Measurements from ENCODE around the gene SPRR3. TPM values are rescaled to one million over a fixed set of nuclear protein-coding genes. Genes with fewer than 3 reads are reported as not detected.

SPRR3 gene
- total RNA-seq, 1 experiment from 2014 or later: not detected

GRCh38 chr1:152982076-152982475 is 19.5 kb upstream of the SPRR3 start:
- no peak for DNase-seq (ENCODE audit: unreplicated experiment)
- Mint-ChIP-seq H3K36me3 (ENCODE audit: insufficient read depth, unreplicated experiment) (no peaks in the 10 kb centered on the region), H3K4me3 (ENCODE audit: unreplicated experiment) (no peak overlapping the region), H3K4me1 (ENCODE audit: insufficient read depth, unreplicated experiment) (peaks cover 5% of the 10 kb centered on the region), H3K9me3 (ENCODE audit: unreplicated experiment) (no peaks in the 10 kb centered on the region), H3K27me3 (ENCODE audit: insufficient read depth, unreplicated experiment) (no peaks in the 10 kb centered on the region), H3K27ac (ENCODE audit: low read depth, unreplicated experiment) (no peak overlapping the region)
- TF ChIP-seq CTCF (IDR thresholded peaks at IDR 0.05; ENCODE audit: unreplicated experiment): no peak
- BruUV-seq (replicated peaks): no TSS peak
- POLR2A ChIA-PET: interaction anchor here (1.1 to 3.0 kb wide), 3 partner anchors 15 to 27 kb away, joined by 4 to 14 read pairs (median 8); no protein-coding TSS in a partner anchor
- CTCF ChIA-PET: interaction anchor here (0.7 to 2.0 kb wide), 3 partner anchors 48 to 117 kb away, joined by 3 to 8 read pairs (median 4); no protein-coding TSS in a partner anchor
- intact Hi-C loops (cut with micrococcal nuclease): no loop called here

DNA sequence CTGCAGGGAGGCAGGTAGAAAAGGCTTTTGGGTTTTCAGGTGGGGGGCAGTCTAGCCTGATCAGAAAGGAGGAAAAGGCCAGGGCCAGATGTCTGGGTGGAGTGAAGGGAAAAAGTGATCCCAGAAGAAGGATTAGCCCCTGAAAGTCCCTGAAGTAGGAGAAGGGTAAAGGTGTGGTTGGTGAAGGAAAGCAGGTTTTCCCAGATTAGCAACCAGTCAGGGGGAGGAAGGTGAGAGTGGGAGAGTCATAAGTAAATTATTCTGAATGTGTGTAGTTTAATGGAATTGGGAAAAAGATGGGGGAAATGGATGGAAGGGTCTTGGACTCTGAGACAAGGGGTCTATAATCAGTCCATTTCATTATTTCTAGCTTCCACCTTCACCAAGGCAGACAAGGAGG is 18.3 kb upstream of the SPRR3 start:
- intact Hi-C loops (cut with micrococcal nuclease): no loop called here

DNA sequence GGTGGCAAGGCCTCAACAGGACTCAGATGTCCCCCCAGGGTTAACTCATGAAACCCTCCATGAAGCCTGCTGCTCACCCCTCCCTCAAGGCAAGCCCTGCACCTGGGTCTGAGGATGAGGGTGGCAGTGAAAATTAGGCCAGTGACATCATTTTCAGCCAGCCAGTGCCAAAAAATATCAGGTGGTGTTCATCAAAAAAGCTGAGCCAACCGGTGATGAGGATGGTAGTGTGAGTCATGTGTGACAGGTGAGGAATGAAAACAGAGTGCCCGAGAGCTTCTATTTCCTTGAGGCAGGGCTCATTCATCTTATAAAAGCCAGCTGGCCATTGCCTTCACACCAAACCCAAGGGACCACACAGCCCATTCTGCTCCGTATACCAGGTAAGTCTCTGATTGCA is 17.8 kb upstream of the SPRR3 start, which contains the start of gene SPRR1A:
Gene SPRR1A (plus strand): TSS at position 339 of the 400 bp plus-strand sequence. CDS start 1,150 bp downstream, outside the sequence.
- Mint-ChIP-seq H3K9me3 (ENCODE audit: unreplicated experiment) (no peaks in the 10 kb centered on the region), H3K36me3 (ENCODE audit: insufficient read depth, unreplicated experiment) (no peaks in the 10 kb centered on the region), H3K27me3 (ENCODE audit: insufficient read depth, unreplicated experiment) (no peaks in the 10 kb centered on the region), H3K27ac (ENCODE audit: low read depth, unreplicated experiment) (no peak within 1 kb of the TSS), H3K4me3 (ENCODE audit: unreplicated experiment) (no peak within 1 kb of the TSS), H3K4me1 (ENCODE audit: insufficient read depth, unreplicated experiment) (peaks cover 5% of the 10 kb centered on the region)
- intact Hi-C loops (cut with micrococcal nuclease): no loop called here
- ChIA-PET CTCF (interaction anchor here (0.6 kb wide), 1 partner anchor 209 kb away, joined by 3 read pairs; no protein-coding TSS in a partner anchor), POLR2A (interaction anchor here (0.8 to 3.0 kb wide), 4 partner anchors 16 to 209 kb away, joined by 3 to 14 read pairs (median 4); partner anchors contain the start of gene SPRR2B)
- peak; percentile 70 for DNase-seq (ENCODE audit: unreplicated experiment)
- no peak for TF ChIP-seq CTCF (IDR thresholded peaks at IDR 0.05; ENCODE audit: unreplicated experiment)
- BruUV-seq (replicated peaks): no TSS peak

More for the DNA sequence above, 18.3 kb upstream of the SPRR3 start:
- Mint-ChIP-seq H3K27ac (ENCODE audit: low read depth, unreplicated experiment) (no peak overlapping the region), H3K4me1 (ENCODE audit: insufficient read depth, unreplicated experiment) (peaks cover 5% of the 10 kb centered on the region), H3K4me3 (ENCODE audit: unreplicated experiment) (no peak overlapping the region), H3K36me3 (ENCODE audit: insufficient read depth, unreplicated experiment) (no peaks in the 10 kb centered on the region), H3K27me3 (ENCODE audit: insufficient read depth, unreplicated experiment) (no peaks in the 10 kb centered on the region), H3K9me3 (ENCODE audit: unreplicated experiment) (no peaks in the 10 kb centered on the region)
- TF ChIP-seq CTCF (IDR thresholded peaks at IDR 0.05; ENCODE audit: unreplicated experiment): no peak
- ChIA-PET POLR2A (interaction anchor here (0.8 to 3.0 kb wide), 3 partner anchors 16 to 209 kb away, joined by 3 to 14 read pairs (median 4); no protein-coding TSS in a partner anchor), CTCF (interaction anchor here (0.6 to 2.0 kb wide), 4 partner anchors 29 to 210 kb away, joined by 3 to 8 read pairs (median 3); no protein-coding TSS in a partner anchor)
- no peak for DNase-seq (ENCODE audit: unreplicated experiment)
- no TSS peak for BruUV-seq (replicated peaks)

- POLR2A ChIA-PET: interaction anchor here (0.7 kb wide), 1 partner anchor 13 kb away, joined by 3 read pairs; no protein-coding TSS in a partner anchor
- TF ChIP-seq CTCF (IDR thresholded peaks at IDR 0.05; ENCODE audit: unreplicated experiment): no peak
These were observed 15.0 kb upstream of the SPRR3 start for GRCh38 chr1:152986578-152986977.

More at GRCh38 chr1:152986578-152986977, 15.0 kb upstream of the SPRR3 start:
- intact Hi-C loops (cut with micrococcal nuclease): no loop called here
- no TSS peak for BruUV-seq (replicated peaks)
- Mint-ChIP-seq H3K4me1 (ENCODE audit: insufficient read depth, unreplicated experiment) (no peaks in the 10 kb centered on the region), H3K4me3 (ENCODE audit: unreplicated experiment) (no peak overlapping the region), H3K27ac (ENCODE audit: low read depth, unreplicated experiment) (no peak overlapping the region), H3K36me3 (ENCODE audit: insufficient read depth, unreplicated experiment) (no peaks in the 10 kb centered on the region), H3K9me3 (ENCODE audit: unreplicated experiment) (no peaks in the 10 kb centered on the region), H3K27me3 (ENCODE audit: insufficient read depth, unreplicated experiment) (no peaks in the 10 kb centered on the region)
- CTCF ChIA-PET: no interaction called here
- no peak for DNase-seq (ENCODE audit: unreplicated experiment)

All from MCF 10A (cell line).